Measurements from ENCODE around the gene ZNF362. TPM values are rescaled to one million over a fixed set of nuclear protein-coding genes. Genes with fewer than 3 reads are reported as not detected.

The ZNF362 gene
- polyA plus RNA-seq, 2 donors: 6.8 to 13.3 TPM

GRCh38 chr1:33255347-33256220, 708 bp upstream of the ZNF362 start:
- Histone ChIP-seq H3K4me1 (ENCODE audit: control insufficient read depth in 2 of 2, insufficient read depth in 2 of 2, low read length in 1 of 2) (peaks cover 7 to 21% of the 10 kb centered on the region in 2 donors), H3K27ac (ENCODE audit: low read depth in 2 of 2, low read length in 1 of 2) (peak overlapping the region; percentile 85 to 92), H3K36me3 (ENCODE audit: control insufficient read depth in 2 of 2, insufficient read depth in 2 of 2, low read length in 1 of 2) (no peaks in the 10 kb centered on the region), H3K9me3 (ENCODE audit: control insufficient read depth in 2 of 2, insufficient read depth in 1 of 2, low read depth in 1 of 2, low read length in 1 of 2) (no peaks in the 10 kb centered on the region), H3K4me3 (ENCODE audit: low read depth in 1 of 2, low read length in 2 of 2) (peak overlapping the region; percentile 54 to 89), H3K27me3 (ENCODE audit: control insufficient read depth in 1 of 2, insufficient read depth in 2 of 2, low read length in 2 of 2) (no peaks in the 10 kb centered on the region)
- 6 to 10% methylated on average over 40 to 70 of the region's 70 CpGs for WGBS, 2 donors

- H3K4me1 ChIP-seq (ENCODE audit: control insufficient read depth in 2 of 2, insufficient read depth in 2 of 2, low read length in 1 of 2): peaks cover 7 to 21% of the 10 kb centered on the region in 2 donors
- peak overlapping the region; percentile 85 to 92 for H3K27ac ChIP-seq (ENCODE audit: low read depth in 2 of 2, low read length in 1 of 2)
- H3K27me3 ChIP-seq (ENCODE audit: control insufficient read depth in 1 of 2, insufficient read depth in 2 of 2, low read length in 2 of 2): no peaks in the 10 kb centered on the region
- peak overlapping the region; percentile 54 to 89 for H3K4me3 ChIP-seq (ENCODE audit: low read depth in 1 of 2, low read length in 2 of 2)
- no peaks in the 10 kb centered on the region for H3K36me3 ChIP-seq (ENCODE audit: control insufficient read depth in 2 of 2, insufficient read depth in 2 of 2, low read length in 1 of 2)
- WGBS, 2 donors: 1% methylated on average over 42 of the region's 43 CpGs; no CpG with 5 or more reads in 1 of the 2 donors
- H3K9me3 ChIP-seq (ENCODE audit: control insufficient read depth in 2 of 2, insufficient read depth in 1 of 2, low read depth in 1 of 2, low read length in 1 of 2): no peaks in the 10 kb centered on the region
These were observed 146 bp upstream of the ZNF362 start for GRCh38 chr1:33256221-33256470.

- H3K4me3 ChIP-seq (ENCODE audit: low read depth in 1 of 2, low read length in 2 of 2): peak overlapping the region; percentile 58 to 89
- no peaks in the 10 kb centered on the region for H3K27me3 ChIP-seq (ENCODE audit: control insufficient read depth in 1 of 2, insufficient read depth in 2 of 2, low read length in 2 of 2)
- 1 to 4% methylated on average over 18 of the region's 18 CpGs for WGBS, 2 donors
- peaks cover 7 to 21% of the 10 kb centered on the region in 2 donors for H3K4me1 ChIP-seq (ENCODE audit: control insufficient read depth in 2 of 2, insufficient read depth in 2 of 2, low read length in 1 of 2)
- H3K27ac ChIP-seq (ENCODE audit: low read depth in 2 of 2, low read length in 1 of 2): peak overlapping the region; percentile 85 to 92
- no peaks in the 10 kb centered on the region for H3K9me3 ChIP-seq (ENCODE audit: control insufficient read depth in 2 of 2, insufficient read depth in 1 of 2, low read depth in 1 of 2, low read length in 1 of 2)
- H3K36me3 ChIP-seq (ENCODE audit: control insufficient read depth in 2 of 2, insufficient read depth in 2 of 2, low read length in 1 of 2): no peaks in the 10 kb centered on the region
These were observed 997 bp downstream of the ZNF362 start for GRCh38 chr1:33257207-33257771.

GRCh38 chr1:33257772-33258712, 1.8 kb downstream of the ZNF362 start:
- Histone ChIP-seq H3K27me3 (ENCODE audit: control insufficient read depth in 1 of 2, insufficient read depth in 2 of 2, low read length in 2 of 2) (no peaks in the 10 kb centered on the region), H3K4me1 (ENCODE audit: control insufficient read depth in 2 of 2, insufficient read depth in 2 of 2, low read length in 1 of 2) (peaks cover 7 to 23% of the 10 kb centered on the region in 2 donors)
- 32 to 35% methylated on average over 18 to 19 of the region's 19 CpGs for WGBS, 2 donors

GRCh38 chr1:33258788-33259274, 2.5 kb downstream of the ZNF362 start:
- H3K9me3 ChIP-seq (ENCODE audit: control insufficient read depth in 2 of 2, insufficient read depth in 1 of 2, low read depth in 1 of 2, low read length in 1 of 2): no peaks in the 10 kb centered on the region
- WGBS, 2 donors: 80 to 85% methylated on average over 2 of the region's 2 CpGs
- H3K27ac ChIP-seq (ENCODE audit: low read depth in 2 of 2, low read length in 1 of 2): no peak overlapping the region
- H3K27me3 ChIP-seq (ENCODE audit: control insufficient read depth in 1 of 2, insufficient read depth in 2 of 2, low read length in 2 of 2): no peaks in the 10 kb centered on the region
- H3K4me1 ChIP-seq (ENCODE audit: control insufficient read depth in 2 of 2, insufficient read depth in 2 of 2, low read length in 1 of 2): peaks cover 7 to 23% of the 10 kb centered on the region in 2 donors
- peaks cover 0 to 3% of the 10 kb centered on the region in 2 donors for H3K36me3 ChIP-seq (ENCODE audit: control insufficient read depth in 2 of 2, insufficient read depth in 2 of 2, low read length in 1 of 2)
- H3K4me3 ChIP-seq (ENCODE audit: low read depth in 1 of 2, low read length in 2 of 2): no peak overlapping the region

More at GRCh38 chr1:33257772-33258712, 1.8 kb downstream of the ZNF362 start:
- H3K4me3 ChIP-seq (ENCODE audit: low read depth in 1 of 2, low read length in 2 of 2): peak overlapping the region; percentile 58 to 89
- H3K27ac ChIP-seq (ENCODE audit: low read depth in 2 of 2, low read length in 1 of 2): peak overlapping the region; percentile 85 to 92
- H3K9me3 ChIP-seq (ENCODE audit: control insufficient read depth in 2 of 2, insufficient read depth in 1 of 2, low read depth in 1 of 2, low read length in 1 of 2): no peaks in the 10 kb centered on the region
- peaks cover 0 to 3% of the 10 kb centered on the region in 2 donors for H3K36me3 ChIP-seq (ENCODE audit: control insufficient read depth in 2 of 2, insufficient read depth in 2 of 2, low read length in 1 of 2)

GRCh38 chr1:33259879-33260278, 3.6 kb downstream of the ZNF362 start:
- Histone ChIP-seq H3K9me3 (ENCODE audit: control insufficient read depth in 2 of 2, insufficient read depth in 1 of 2, low read depth in 1 of 2, low read length in 1 of 2) (no peaks in the 10 kb centered on the region), H3K4me3 (ENCODE audit: low read depth in 1 of 2, low read length in 2 of 2) (no peak overlapping the region), H3K4me1 (ENCODE audit: control insufficient read depth in 2 of 2, insufficient read depth in 2 of 2, low read length in 1 of 2) (peaks cover 7 to 23% of the 10 kb centered on the region in 2 donors), H3K27ac (ENCODE audit: low read depth in 2 of 2, low read length in 1 of 2) (no peak overlapping the region), H3K27me3 (ENCODE audit: control insufficient read depth in 1 of 2, insufficient read depth in 2 of 2, low read length in 2 of 2) (no peaks in the 10 kb centered on the region), H3K36me3 (ENCODE audit: control insufficient read depth in 2 of 2, insufficient read depth in 2 of 2, low read length in 1 of 2) (peaks cover 0 to 3% of the 10 kb centered on the region in 2 donors)
- 84 to 89% methylated on average over 3 of the region's 3 CpGs for WGBS, 2 donors

GRCh38 chr1:33260439-33260838, 4.1 kb downstream of the ZNF362 start:
- Histone ChIP-seq H3K36me3 (ENCODE audit: control insufficient read depth in 2 of 2, insufficient read depth in 2 of 2, low read length in 1 of 2) (peaks cover 0 to 3% of the 10 kb centered on the region in 2 donors), H3K9me3 (ENCODE audit: control insufficient read depth in 2 of 2, insufficient read depth in 1 of 2, low read depth in 1 of 2, low read length in 1 of 2) (no peaks in the 10 kb centered on the region), H3K27ac (ENCODE audit: low read depth in 2 of 2, low read length in 1 of 2) (no peak overlapping the region), H3K27me3 (ENCODE audit: control insufficient read depth in 1 of 2, insufficient read depth in 2 of 2, low read length in 2 of 2) (no peaks in the 10 kb centered on the region), H3K4me1 (ENCODE audit: control insufficient read depth in 2 of 2, insufficient read depth in 2 of 2, low read length in 1 of 2) (peaks cover 7 to 23% of the 10 kb centered on the region in 2 donors), H3K4me3 (ENCODE audit: low read depth in 1 of 2, low read length in 2 of 2) (no peak overlapping the region)
- 77 to 82% methylated on average over 5 of the region's 5 CpGs for WGBS, 2 donors

- WGBS, 2 donors: 66 to 72% methylated on average over 7 of the region's 7 CpGs
- H3K4me1 ChIP-seq (ENCODE audit: control insufficient read depth in 2 of 2, insufficient read depth in 2 of 2, low read length in 1 of 2): peaks cover 7 to 30% of the 10 kb centered on the region in 2 donors
- H3K9me3 ChIP-seq (ENCODE audit: control insufficient read depth in 2 of 2, insufficient read depth in 1 of 2, low read depth in 1 of 2, low read length in 1 of 2): no peaks in the 10 kb centered on the region
- peaks cover 0 to 7% of the 10 kb centered on the region in 2 donors for H3K36me3 ChIP-seq (ENCODE audit: control insufficient read depth in 2 of 2, insufficient read depth in 2 of 2, low read length in 1 of 2)
- no peak overlapping the region for H3K27ac ChIP-seq (ENCODE audit: low read depth in 2 of 2, low read length in 1 of 2)
- no peak overlapping the region for H3K4me3 ChIP-seq (ENCODE audit: low read depth in 1 of 2, low read length in 2 of 2)
- no peaks in the 10 kb centered on the region for H3K27me3 ChIP-seq (ENCODE audit: control insufficient read depth in 1 of 2, insufficient read depth in 2 of 2, low read length in 2 of 2)
These were observed 5.1 kb downstream of the ZNF362 start for GRCh38 chr1:33261344-33261743.

GRCh38 chr1:33263890-33264504, 7.7 kb downstream of the ZNF362 start:
- 87% methylated on average over 5 of the region's 5 CpGs for WGBS, 2 donors
- peaks cover 4 to 17% of the 10 kb centered on the region in 2 donors for H3K4me1 ChIP-seq (ENCODE audit: control insufficient read depth in 2 of 2, insufficient read depth in 2 of 2, low read length in 1 of 2)

More at GRCh38 chr1:33263890-33264504, 7.7 kb downstream of the ZNF362 start:
- Histone ChIP-seq H3K36me3 (ENCODE audit: control insufficient read depth in 2 of 2, insufficient read depth in 2 of 2, low read length in 1 of 2) (peaks cover 0 to 7% of the 10 kb centered on the region in 2 donors), H3K27ac (ENCODE audit: low read depth in 2 of 2, low read length in 1 of 2) (no peak overlapping the region), H3K9me3 (ENCODE audit: control insufficient read depth in 2 of 2, insufficient read depth in 1 of 2, low read depth in 1 of 2, low read length in 1 of 2) (no peaks in the 10 kb centered on the region), H3K27me3 (ENCODE audit: control insufficient read depth in 1 of 2, insufficient read depth in 2 of 2, low read length in 2 of 2) (no peaks in the 10 kb centered on the region), H3K4me3 (ENCODE audit: low read depth in 1 of 2, low read length in 2 of 2) (no peak overlapping the region)

Measured in esophagus (tissue), 2 donors.